Glomerular visceral epithelial cell (primary cell): ENCODE data around the gene HYI.
"Not testable (repeated sequence)": the region's sequence is repeated elsewhere in the genome, so short reads cannot be mapped to it uniquely, and the experiment has no call there.

Experiments used
- DNase-seq: peaks from one replicate; pipeline ENCODE4 v3.0.0-alpha.2; 2016; ENCODE audit errors: extremely low spot score

The HYI gene

GRCh38 chr1:43464681-43465504, 11.2 kb upstream of the HYI start:
- DNase-seq: peak; percentile 91

GRCh38 chr1:43463479-43463878, 9.7 kb upstream of the HYI start:
- no peak for DNase-seq

- no peak for DNase-seq
These were observed 7.4 kb upstream of the HYI start for GRCh38 chr1:43460988-43461693.

- not testable (repeated sequence) for DNase-seq
These were observed 4.6 kb upstream of the HYI start for GRCh38 chr1:43458379-43458778.

GRCh38 chr1:43455213-43455889, 1.6 kb upstream of the HYI start:
- DNase-seq: no peak

- DNase-seq: peak; percentile 52
These were observed 710 bp upstream of the HYI start for GRCh38 chr1:43454270-43455011.

- peak; percentile 84 for DNase-seq
These were observed 816 bp downstream of the HYI start for GRCh38 chr1:43452789-43453441.

- DNase-seq: no peak
These were observed 1.8 kb downstream of the HYI start for GRCh38 chr1:43451701-43452532.

GRCh38 chr1:43451157-43451591, 2.6 kb downstream of the HYI start:
- DNase-seq: no peak

GRCh38 chr1:43450251-43450941, 3.3 kb downstream of the HYI start:
- DNase-seq: no peak

GRCh38 chr1:43449708-43450069, 4.0 kb downstream of the HYI start:
- no peak for DNase-seq

GRCh38 chr1:43448955-43449707, 4.6 kb downstream of the HYI start:
- DNase-seq: no peak

- peak; percentile 49 for DNase-seq
These were observed 5.6 kb downstream of the HYI start for GRCh38 chr1:43447891-43448708.

- no peak for DNase-seq
These were observed 6.6 kb downstream of the HYI start for GRCh38 chr1:43446881-43447835.

- no peak for DNase-seq
These were observed 7.4 kb downstream of the HYI start for GRCh38 chr1:43446388-43446740.

- no peak for DNase-seq
These were observed 7.9 kb downstream of the HYI start for GRCh38 chr1:43445606-43446387.
